Cerebellar cortex (tissue), 1 donor: ENCODE measurements around the gene SMYD3.
"Not testable (repeated sequence)": the region's sequence is repeated elsewhere in the genome, so short reads cannot be mapped to it uniquely, and the experiment has no call there.

Experiments
- DNase-seq: peaks from one replicate; pipeline ENCODE4 v3.0.0-alpha.2; 2015; ENCODE audit warnings: low spot score

SMYD3 gene

DNA sequence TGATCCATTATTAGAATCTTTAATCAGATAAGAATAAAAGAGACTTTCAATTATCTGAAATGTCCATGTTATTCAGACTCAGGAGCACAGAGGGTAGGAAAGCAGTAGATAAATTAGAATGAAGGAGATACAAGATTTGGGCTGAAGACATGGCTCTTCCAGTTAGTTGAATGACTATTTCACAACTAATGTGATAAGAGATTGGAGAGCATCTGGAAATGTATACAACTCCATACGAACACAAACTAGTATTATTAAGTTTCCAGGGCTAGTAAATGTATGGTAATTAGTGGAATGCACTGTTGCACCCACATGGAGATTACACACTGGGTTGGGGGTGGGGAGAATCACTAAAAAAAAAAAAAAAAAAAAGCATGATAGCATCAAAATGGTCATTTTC is 734.3 kb downstream of the SMYD3 start:
- DNase-seq = no peak

DNA sequence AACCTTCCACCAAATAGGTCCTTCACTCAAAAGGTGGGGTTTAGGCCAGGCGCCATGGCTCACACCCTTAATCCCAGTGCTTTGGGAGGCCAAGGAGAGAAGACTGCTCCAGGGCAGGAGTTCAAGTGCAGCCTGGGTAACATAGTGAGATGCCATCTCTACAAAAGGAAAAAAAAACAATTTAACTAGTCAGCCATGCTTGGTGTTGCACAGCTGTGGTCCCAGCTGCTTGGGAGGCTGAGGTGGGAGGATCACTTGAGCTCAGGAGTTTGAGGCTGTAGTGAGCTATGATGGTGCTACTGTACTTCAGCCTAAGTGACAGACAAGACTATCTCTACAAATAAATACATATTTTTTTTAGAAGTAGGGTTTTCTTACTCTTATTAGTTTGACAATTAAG is 734.8 kb downstream of the SMYD3 start:
- no peak for DNase-seq

GRCh38 chr1:245771511-245772281 is 735.4 kb downstream of the SMYD3 start:
- no peak for DNase-seq

DNA sequence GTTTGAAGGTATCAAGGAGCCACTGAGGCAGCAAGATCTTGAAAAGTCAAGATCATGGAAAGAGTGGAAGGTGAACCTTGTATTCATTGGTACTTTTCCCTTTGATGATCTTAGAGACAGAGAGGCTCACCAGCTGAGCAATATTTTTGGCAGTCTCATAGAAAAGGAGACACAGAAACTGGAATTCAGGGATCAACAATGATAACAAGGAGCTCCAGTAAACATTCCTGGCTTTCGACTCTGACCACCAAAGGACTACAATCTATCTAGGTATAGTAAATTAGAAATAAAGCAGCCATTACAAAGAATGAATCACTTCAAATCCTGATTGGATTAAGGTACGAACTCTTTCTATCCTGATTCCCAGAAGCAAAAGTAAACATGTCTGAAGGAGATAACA is 736.9 kb downstream of the SMYD3 start:
- DNase-seq = no peak

DNA sequence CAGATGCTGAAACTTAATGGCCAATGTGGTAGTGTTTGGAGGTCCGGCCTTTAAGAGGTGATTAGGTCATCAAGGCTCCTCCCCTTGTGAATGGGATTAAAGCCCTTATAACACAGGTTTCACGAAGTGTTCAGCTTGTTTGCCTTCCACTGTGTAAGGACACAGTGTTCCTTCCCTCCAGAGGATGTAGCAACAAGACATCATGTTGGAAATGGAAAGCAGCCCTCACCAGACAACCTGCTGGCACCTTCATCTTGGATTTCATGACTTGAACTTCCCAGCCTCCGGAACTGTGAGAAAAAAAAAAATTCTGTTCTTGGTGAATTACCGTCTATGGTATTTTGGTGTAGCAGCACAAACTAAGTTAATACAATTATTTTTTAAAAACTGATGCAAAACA is 738.5 kb downstream of the SMYD3 start:
- DNase-seq = no peak

GRCh38 chr1:245765230-245766000 is 741.7 kb downstream of the SMYD3 start:
- DNase-seq = peak; percentile 77

DNA sequence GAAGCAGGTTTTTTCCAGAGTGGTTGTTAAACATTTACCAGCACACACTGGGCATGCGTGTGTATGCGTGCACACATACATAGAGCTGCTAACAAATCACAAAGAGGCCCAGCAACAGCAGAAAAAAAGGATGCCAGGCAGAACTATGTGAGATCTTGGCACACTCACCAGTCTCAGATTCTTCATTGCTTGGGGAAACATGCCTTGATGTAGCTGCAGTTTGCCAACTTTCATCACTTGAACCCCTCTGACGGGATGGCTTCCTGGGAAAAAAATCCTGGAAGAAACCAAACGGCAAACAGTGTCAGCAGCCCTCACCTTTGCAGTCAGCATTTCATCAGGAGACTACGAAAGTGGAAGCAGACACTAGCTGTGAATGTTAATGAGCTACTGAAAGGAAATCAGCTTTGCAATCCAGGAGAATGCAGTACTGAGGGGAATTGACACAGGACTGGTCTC is 743.2 kb downstream of the SMYD3 start:
- no peak for DNase-seq

DNA sequence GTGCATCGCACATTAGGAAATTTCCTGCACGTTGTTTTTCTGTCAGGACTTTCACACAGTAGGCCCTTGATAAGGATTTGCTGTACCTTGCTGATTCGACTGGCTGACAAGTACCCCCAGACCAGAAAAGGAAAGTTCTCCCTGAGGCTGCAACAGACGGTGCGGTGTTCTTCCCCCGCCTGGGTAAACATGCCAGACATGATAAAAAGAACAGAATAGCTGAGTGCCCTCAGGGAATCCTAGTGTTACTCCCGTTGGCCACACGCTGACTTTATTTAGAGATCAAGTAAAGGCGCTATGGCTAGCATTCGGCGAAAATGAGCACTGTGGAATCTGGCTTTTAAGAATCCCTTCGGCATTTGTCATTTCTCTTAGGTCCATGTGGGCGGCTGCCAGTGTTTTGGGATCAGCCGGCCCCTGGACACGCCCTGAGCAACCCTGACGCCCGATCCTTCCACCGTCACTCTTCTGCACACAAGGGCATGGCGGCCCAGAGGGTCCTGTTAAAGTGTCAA is 744.6 kb downstream of the SMYD3 start:
- DNase-seq = no peak

DNA sequence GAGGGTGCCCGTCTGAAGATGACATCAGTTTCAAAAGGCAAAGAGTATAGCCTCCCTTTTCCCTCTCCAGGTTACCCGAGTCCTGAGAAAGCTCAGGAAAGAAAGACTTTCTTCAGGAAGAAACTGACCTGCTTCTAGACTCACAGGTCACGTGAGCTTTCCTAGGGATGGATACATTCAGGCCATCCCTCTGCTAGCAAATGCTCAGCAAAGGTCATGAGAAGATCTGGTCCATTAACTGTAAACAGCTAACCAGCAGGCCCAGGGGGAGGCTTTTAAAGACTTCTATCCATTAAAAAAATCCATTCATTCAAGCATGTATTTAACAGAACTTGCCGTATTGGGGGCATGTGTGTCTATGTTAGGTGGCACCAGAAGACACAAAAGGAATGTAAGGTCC is 746.8 kb downstream of the SMYD3 start:
- DNase-seq = no peak

DNA sequence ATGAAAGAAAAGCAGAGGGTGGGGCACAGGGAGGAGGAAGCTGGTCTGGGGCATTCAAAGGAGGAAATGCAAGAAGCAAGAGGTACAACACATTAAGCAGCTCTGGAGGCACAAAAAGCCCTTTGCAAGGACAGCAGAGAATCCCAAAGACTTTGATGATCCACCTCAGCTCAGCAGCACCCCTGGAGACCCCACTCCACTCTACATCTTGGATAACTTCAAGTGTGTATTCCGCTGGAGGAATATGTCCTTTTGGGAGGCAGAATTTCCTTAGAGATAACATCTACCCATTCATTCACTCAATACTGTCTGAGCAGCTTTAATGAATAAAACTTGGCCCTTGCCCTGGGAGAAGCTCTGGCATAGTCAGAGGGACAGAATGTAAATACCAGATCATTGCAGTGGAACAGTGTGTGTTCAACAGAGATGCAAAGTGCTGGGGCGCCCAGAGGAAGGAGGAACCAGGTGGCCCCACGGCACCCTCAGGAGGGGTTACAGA is 752.6 kb downstream of the SMYD3 start:
- no peak for DNase-seq

DNA sequence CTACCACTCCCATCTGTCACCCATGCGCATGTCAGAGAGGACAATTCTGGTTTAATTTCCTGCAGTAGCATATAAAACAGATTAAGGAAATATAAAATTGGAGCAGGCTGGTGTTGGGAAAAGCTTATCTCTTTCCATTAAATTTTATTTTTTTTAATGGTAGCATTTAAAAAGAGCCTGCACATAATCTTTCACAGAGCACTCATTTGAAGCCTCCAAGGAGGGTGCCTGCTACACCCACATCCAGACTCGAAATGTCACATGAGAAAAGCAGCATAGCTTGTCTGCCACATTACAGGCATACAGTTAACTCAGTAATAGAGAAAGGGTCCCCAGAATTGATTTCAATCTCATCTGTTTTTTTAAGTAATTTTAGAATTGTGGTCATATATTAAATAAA is 753.3 kb downstream of the SMYD3 start:
- DNase-seq = no peak

- no peak for DNase-seq
Observed at GRCh38 chr1:245752561-245752960, 754.5 kb downstream of the SMYD3 start.

DNA sequence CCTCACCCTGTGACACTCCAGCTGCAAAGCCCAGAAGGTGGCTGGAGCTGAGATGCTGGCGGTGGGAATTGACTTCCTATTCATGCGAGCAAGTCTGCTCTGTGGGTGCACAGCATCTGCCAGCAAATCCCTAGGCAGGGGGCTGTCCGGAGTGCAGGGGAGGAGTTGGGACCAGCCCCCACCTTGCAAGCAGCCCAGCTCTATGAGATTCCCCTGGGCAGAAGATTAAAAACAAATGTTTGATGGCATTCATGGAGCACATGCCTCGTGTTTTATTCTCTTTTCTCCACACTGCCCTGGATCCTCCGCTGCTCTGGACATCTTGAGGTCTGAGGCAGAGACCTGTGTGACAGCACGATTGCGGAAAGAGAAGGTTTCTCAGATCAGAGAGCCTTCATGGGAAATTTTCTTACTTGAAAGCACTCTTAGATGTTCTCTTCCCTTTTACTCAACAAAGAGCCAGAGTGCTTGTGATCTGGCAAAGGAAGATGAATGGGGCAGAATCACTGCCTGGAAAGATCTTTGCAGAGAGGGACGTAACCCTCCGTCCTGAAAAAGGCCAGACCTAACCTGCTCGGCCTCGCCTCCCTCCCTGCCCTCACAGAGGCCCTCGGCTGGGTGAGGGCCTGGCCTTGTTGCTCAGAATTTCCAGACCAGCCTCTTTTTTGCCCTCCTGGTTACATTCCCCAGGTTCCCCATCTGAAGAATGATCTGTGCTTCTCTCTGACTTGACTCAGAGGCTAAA is 755.2 kb downstream of the SMYD3 start:
- DNase-seq = no peak

DNA sequence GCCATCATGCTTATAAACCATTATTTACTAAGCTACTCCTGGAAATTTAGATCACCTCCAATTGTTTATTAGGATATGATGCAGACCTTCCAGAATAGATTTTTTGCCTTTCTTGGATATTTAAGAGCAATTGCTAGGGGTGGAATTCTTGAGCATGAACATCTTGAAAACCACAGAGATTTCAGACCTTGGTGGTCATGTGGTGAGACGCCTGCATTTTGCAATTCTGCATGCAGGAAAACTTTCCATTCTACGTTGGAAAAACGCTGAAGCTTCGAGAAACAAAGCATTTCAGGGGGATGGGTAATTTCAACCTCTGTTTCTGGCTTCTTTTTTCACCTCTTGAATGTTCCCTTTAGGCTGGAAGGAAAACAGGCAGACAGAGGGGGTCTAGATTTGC is 756.0 kb downstream of the SMYD3 start:
- DNase-seq = no peak

DNA sequence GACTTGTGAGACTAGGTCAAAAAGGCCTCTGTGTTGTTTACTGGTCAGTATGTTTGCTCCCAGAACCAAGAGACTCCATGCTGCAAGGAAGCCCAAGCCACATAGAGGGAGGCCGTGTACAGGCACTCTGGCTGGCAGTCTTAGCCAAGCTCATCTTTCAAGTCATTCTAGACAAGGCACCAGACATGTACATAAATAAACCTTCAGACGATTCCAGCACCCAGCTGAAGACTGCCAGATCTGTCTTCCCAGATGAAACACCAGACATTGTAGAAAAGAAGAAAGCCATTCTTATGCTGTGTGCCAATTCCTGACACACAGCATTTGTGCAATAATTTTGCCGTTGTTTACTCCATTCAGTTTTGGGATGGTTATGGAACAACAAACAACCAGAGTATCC is 756.8 kb downstream of the SMYD3 start:
- DNase-seq = no peak

DNA sequence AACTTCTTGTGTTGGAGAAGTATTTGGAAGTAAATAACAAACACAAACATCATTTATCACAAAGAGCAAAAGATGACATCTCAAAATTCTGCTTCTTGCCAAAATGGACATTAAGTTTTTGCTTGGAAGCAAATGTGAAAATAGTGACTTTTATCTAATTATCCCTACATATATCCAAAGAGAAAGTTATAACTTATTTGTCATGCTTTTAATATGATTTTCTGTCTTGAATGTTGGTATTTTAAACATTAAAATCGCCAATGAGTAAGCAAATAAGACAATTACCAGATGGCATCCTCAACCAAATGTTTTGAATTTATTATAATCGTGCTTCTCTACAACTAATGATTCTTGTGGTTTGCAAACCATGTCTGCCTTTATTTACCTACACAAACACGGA is 758.0 kb downstream of the SMYD3 start:
- DNase-seq = no peak

- no peak for DNase-seq
Observed at GRCh38 chr1:245748646-245749045, 758.4 kb downstream of the SMYD3 start.

GRCh38 chr1:245748240-245748639 is 758.8 kb downstream of the SMYD3 start:
- no peak for DNase-seq

DNA sequence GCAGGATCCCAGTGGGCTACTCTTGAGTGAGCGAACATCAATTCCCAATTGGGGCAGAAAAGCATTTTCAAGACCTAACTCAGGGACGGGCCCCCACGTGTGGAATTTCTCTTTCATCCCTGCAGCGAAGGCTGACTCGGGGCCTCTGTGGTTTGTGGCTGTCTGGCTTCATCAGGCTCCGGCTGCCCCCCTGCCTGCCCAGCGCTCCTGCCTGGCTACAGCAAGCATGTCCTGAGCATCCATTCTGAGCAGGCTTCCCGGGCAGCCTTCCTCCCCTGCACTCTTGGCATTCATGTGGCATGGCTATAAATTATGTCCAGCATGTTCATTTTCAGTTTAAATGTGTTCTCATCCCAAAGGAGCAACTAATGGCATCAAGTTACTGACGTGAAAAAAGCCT is 764.2 kb downstream of the SMYD3 start:
- DNase-seq = peak; percentile 15

- DNase-seq = not testable (repeated sequence)
Observed at GRCh38 chr1:245740336-245740735, 766.7 kb downstream of the SMYD3 start.

- DNase-seq = no peak
Observed at GRCh38 chr1:245730801-245731200, 776.3 kb downstream of the SMYD3 start.

DNA sequence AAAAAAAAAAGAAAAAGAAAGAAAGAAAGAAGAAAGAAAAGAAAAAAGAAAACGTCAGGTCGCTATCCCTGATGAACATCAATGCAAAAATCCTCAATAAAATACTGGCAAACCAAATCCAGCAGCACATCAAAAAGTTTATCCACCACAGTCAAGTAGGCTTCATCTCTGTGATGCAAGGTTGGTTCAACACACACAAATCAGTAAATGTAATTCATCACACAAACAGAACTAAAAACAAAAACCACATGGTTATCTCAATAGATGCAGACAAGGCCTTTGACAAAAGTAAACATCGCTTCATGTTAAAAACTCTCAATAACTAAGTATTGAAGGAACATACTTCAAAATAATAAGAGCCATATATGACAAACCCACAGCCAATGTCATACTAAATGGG is 779.0 kb downstream of the SMYD3 start:
- DNase-seq = not testable (repeated sequence)
